NK-92 (cell line): ENCODE measurements around the gene ELOVL7.
"Not testable (repeated sequence)": the region's sequence is repeated elsewhere in the genome, so short reads cannot be mapped to it uniquely, and the experiment has no call there.

Experiments
- DNase-seq: peaks from one replicate; lab custom pipeline; 2025; ENCODE audit not compliant: unreplicated experiment; lab: John Stamatoyannopoulos, UW

The ELOVL7 gene

GRCh38 chr5:60830581-60831127, 13.4 kb downstream of the ELOVL7 start:
- DNase-seq = no peak

DNA sequence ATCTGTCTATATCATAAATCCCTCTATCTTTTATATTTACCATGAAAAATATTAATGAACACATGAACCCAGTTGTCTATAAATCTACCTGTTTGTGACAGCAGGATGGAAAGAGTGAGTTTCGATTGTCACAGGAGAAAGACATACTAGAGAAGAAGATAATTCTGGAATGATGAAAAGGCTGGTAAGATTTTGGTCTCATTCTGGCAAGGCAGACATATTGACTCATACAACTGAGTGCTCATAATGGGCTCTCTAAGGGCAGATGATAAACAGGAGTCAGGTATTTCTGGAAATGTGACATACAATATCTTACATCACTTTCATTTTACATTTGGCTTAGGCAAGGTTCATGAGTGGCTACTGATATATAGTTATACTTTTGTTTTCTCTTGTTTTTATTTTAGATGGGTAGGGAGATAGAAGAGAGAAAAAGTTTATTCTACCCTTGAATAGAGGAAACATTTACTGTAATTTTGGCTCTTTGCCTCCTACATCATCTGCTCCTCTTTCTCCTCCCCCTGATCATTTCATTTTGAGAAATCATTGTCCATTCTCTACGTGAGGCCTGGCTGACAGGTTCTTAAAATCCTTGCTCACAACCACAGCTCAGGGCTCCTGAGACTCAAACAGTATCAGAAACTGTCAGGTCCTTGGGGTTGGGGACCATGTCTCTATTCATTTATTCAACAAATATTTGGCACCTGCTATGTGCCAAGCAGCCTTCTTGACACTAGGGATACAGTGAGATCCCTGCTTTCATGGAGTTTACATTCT, 14.4 kb downstream of the ELOVL7 start:
- no peak for DNase-seq

GRCh38 chr5:60827201-60827600, 16.9 kb downstream of the ELOVL7 start:
- DNase-seq = no peak

- DNase-seq = no peak
These were observed 17.4 kb downstream of the ELOVL7 start for GRCh38 chr5:60826653-60827052.

- no peak for DNase-seq
These were observed 20.5 kb downstream of the ELOVL7 start for GRCh38 chr5:60823574-60823973.

DNA sequence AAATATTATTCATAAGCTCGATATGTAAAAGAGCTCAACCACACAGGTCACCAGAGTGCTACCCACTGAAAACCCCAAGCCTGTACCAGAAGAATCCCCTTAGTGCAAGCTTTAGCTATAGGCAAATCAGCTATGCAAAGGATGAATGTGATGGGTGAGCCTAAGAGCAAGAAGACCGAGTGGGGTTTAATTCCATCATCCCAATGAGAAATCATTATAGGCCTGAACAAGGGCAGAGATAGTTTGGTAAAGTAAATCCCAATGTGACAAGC, 21.8 kb downstream of the ELOVL7 start:
- DNase-seq = no peak

DNA sequence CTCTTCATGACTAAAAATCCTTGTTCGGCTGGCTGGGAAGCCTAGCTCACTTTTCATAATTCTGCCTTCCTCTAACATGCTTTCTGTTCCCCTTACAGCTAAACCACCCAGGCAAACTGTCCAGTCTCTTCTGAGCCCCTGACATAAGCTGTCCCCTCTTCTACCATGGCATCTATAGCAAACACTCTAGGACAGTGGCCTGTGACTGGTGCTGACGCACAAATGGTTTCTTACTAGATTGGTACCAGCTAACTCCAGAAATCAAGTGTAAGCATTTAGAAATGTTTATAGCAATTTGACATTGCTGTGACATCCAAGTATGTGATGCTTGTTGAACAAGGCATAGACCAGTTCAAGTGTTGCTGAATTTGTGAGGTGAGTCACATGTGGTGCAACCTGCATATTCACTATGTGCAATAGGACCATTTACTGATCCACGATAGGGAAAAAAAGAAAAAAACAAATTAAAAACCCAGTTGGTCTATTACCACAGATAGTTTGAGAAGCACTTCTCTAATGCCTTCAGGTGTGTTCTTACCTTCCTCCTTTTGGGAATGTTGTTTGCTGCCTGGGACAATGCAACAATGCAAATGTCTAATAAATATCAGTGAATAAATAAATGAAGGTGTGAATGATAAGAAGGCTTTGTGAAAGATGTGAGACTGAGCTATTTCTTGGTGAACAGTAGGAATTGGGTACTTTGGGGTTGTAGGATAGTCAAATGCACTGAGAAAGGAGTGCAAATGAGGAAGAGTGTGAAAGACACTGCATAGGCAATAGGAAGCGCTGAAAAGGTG, 22.4 kb downstream of the ELOVL7 start:
- DNase-seq = no peak

DNA sequence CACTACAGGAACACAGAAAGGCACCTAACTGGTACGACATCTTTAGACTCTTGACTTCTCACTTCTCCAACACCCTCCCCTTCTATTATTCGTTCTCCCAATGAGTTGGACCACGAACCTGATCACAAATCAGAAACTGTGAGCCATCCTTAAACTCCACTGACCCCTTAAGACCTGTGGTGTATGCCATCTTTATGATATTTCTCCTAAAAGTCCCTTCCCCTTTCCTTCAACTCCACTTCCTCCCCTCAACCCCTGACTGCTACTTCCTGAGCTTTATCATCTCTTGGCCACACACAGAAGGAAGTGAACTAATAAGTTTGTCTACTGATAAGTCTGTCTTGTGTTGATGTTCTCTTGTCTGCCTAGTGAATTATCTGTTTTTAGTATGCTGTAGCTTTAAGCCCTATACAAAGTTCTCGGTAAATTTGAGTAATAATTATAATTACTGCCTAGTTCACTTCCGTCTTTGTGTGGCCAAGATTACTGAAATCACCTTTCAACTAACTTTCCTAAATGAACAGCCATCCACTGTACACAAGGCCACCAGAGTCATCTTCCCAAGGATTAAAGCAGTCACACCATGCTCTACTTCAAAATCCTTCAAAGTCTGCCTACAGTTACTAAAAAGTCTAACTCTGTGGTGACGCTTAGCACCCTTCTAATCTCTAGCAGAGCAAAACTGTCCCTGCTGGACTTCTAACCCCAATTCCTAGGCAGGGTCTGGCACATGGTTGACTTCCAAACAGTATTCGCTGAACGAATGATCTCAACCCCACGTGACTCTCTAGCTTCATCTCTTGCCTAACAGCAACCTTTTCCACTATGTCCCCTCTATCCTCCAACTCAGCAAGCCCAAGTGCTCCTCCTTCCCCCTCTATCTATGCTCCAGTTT, 23.2 kb downstream of the ELOVL7 start:
- DNase-seq = no peak

GRCh38 chr5:60816138-60816537, 27.9 kb downstream of the ELOVL7 start:
- DNase-seq = not testable (repeated sequence)

DNA sequence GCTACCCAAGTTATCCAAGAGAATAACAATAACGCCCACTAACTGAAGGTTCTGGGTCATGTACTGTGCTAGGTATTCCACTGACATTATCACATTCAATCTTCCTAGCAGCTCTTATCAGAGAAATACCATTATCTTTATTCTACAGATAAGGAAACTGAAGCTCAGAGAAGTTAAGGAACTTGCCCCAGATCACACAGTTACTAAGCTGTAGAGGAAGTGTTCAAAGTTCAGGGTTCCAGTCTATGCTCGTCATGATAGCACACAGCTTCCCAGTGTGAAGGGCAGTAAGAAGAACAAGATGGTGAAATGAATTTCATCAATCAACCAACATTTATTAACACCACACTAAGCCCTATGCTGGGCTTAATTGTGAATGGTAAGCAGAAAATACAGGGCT, 29.6 kb downstream of the ELOVL7 start:
- DNase-seq = no peak

- DNase-seq = no peak
These were observed 31.6 kb downstream of the ELOVL7 start for GRCh38 chr5:60812426-60812825.

DNA sequence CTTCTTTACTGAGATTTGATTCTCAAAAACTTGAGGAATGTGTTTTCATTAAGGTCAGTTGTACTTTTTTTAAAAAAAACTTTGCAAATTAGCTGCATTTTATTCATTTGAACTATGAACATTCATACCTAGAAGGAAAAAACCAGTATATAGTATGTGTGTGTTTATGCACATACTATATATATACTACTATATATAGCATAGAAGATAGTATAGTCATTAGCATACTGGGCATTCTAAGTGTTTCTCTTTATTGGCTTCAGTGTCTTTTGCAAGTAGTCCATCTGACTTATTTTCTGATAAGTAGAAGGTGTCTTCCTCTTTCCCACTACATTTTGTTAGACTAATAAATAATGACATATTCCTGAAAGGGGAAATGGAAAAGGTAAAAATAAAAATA, 33.0 kb downstream of the ELOVL7 start:
- no peak for DNase-seq

- no peak for DNase-seq
These were observed 33.5 kb downstream of the ELOVL7 start for GRCh38 chr5:60810438-60811085.

DNA sequence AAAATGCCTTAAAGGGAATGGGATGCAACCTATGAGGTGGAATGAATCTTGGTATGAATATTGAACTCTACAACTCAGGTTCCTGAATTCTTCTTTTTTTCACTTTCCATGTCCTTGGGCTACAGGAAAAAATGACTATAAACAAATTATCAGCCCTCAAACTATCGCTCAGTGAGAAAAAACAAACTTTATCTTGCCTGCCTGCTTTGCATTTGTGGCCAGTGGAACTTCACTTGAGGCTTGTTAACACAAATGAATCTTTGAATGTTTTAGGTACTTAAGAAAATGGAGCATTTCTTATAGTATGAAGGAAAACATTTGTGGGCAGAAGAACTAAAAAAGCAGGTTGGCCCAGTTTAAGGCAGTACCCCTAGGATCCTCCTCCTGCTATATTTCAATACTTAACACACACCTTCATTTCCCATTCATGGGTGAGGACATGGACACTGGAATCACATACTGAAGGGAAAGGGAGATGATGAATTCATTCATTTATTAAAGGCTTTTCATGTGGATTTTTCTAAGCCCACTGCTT, 34.1 kb downstream of the ELOVL7 start:
- no peak for DNase-seq

DNA sequence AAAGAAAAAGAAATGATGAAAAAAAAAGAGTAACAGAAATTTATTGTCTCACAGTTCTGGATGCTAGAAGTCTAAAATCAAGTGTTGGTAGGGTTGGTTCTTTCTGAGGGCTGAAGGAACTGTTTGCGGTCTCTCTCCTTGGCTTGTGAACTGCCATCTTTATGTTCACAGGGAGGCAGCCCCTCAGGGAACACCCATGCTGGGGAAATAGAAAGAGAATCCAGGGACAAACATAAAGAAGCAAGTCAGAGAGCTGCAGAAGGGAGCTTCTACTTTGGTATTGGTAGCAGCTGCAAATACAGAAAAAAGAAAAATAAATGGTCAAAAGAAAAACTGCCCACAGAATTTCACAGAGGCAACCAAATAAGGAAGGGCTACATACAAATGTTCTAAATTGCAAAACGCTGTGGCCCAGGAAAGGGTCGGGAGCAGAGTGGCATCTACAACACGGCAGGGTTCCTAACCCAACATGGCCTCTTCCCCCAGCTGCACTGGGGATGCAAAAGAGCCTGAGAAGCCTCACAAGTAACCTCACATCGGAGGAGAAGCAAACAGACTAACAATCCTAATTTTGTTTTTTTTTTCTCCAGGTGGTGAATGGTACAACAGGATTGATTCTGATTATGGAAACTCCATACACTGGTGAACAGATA, 37.4 kb downstream of the ELOVL7 start:
- DNase-seq = no peak

DNA sequence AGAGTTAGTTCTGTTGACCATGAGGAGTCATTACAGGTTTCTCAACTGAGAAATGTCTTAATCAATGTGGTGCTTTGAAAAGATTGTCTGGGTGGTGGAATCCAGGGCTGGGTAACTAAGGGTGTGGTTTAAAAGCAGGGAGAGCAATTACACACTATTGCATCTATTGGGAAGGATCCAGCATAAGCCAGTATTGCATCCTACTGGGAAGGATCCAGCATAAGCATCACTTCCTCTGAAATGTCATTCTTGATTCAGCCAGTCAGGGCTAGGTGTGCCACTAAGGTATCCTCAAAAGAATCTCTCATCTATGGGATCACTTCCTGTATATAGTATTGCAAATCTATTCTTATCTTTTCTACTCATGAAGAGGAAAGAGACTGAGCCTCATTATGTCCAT, 38.6 kb downstream of the ELOVL7 start:
- DNase-seq = no peak

DNA sequence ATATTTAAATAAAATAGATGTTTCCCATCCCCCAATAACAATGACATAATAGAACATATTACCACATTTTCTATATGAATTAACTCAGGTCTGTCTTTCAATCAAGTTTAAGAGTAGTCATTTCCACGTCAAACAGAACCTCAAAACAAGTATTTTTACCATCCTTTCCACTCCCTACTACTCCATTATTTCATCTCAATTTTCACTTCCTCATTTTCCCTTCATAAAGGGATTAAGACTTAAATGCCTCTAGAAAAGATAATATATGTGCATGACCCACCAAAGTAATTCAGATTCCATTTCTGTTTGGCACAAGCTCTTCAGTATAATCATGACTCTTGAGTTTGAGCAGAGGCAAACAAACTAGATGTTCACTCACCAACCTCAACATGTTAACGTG, 40.4 kb downstream of the ELOVL7 start:
- no peak for DNase-seq

- DNase-seq = no peak
These were observed 41.1 kb downstream of the ELOVL7 start for GRCh38 chr5:60802986-60803385.

DNA sequence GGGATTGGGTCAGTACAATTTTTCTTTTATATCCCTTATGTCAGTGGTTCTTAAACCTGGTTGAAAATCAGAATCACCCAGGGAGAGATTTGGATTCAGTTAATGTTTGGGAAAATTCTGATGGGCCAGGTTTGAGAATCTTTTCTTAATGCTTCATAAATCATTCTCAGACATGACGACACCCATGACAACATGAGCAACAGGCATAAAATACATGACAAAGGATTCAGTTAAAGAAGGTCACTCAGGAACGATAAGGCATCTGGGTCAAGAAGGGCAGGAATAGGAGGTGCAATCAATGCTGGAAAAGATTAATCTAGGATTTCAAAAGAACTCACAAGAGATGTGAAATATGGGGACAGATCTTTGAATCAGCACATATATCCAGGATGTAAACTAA, 41.8 kb downstream of the ELOVL7 start:
- DNase-seq = no peak

- DNase-seq = no peak
These were observed 46.5 kb downstream of the ELOVL7 start for GRCh38 chr5:60797482-60798153.
